Activated B cell treated with CpG ODN at 0.5 μM for 24 hours (primary cell): Measurements from ENCODE around the gene ACOT9. TPM values are rescaled to one million over a fixed set of nuclear protein-coding genes. Genes with fewer than 3 reads are reported as not detected.

Experiments
- ATAC-seq: fragments of 200-7000 bp; cut with Tn5 transposase; one replicate; pipeline ENCODE4 v1.10.0; 2021; ENCODE audit warnings: low read depth, mild to moderate bottlenecking, moderate library complexity
- CTCF ChIA-PET: fragments of 350-600 bp; sonication (Branson Sonifier 250); formaldehyde crosslinking; loops from one replicate; lab custom pipeline; 2021; ENCODE audit warnings: antibody characterized with exemption; lab: Charles Lee
- POLR2A ChIA-PET: fragments of 350-600 bp; sonication (Branson Sonifier 250); formaldehyde crosslinking; loops from one replicate; lab custom pipeline; 2021; ENCODE audit warnings: antibody characterized with exemption; lab: Charles Lee
- DNase-seq: peaks from one replicate; pipeline ENCODE4 v3.0.0; 2022
- H3K27ac Mint-ChIP-seq: one replicate; pipeline ENCODE4 v1.8.0; 2020; ENCODE audit warnings: mixed read lengths
- H3K27me3 Mint-ChIP-seq: one replicate; pipeline ENCODE4 v1.8.0; 2021; ENCODE audit warnings: mixed read lengths
- H3K36me3 Mint-ChIP-seq: one replicate; pipeline ENCODE4 v1.8.0; 2021; ENCODE audit warnings: low read depth, mixed read lengths
- H3K4me1 Mint-ChIP-seq: one replicate; pipeline ENCODE4 v1.8.0; 2021; ENCODE audit warnings: mixed read lengths
- H3K4me3 Mint-ChIP-seq: one replicate; pipeline ENCODE4 v1.8.0; 2020; ENCODE audit warnings: mild to moderate bottlenecking, mixed read lengths
- H3K9me3 Mint-ChIP-seq: one replicate; pipeline ENCODE4 v1.8.0; 2020; ENCODE audit warnings: mixed read lengths
- CTCF ChIP-seq: fragments of 200-600 bp; IDR thresholded peaks from one replicate; pipeline ENCODE4 v1.8.0; 2022; ENCODE audit warnings: antibody characterized with exemption, mild to moderate bottlenecking
- intact Hi-C: fragments of 100-400 bp; cut with micrococcal nuclease; formaldehyde crosslinking; loops from one replicate; pipeline ENCODE4 v1.15.1; 2024
- total RNA-seq: library from RNA; stranded (reverse); gene quantifications from 2 replicates; pipeline ENCODE4 v1.2.3, GENCODE V29; 2022

ACOT9 gene
- total RNA-seq, 1 donor from 2014 or later = 49.4 TPM

- POLR2A ChIA-PET = no interaction called here
Measured at GRCh38 chrX:23736030-23736429, 7.0 kb downstream of the ACOT9 start.

GRCh38 chrX:23732704-23733103 lies 10.4 kb downstream of the ACOT9 start:
- Mint-ChIP-seq H3K4me1 (peaks cover 18% of the 10 kb centered on the region), H3K4me3 (peak overlapping the region; percentile 37), H3K27ac (peak overlapping the region; percentile 80), H3K36me3 (peaks cover 38% of the 10 kb centered on the region), H3K9me3 (no peaks in the 10 kb centered on the region), H3K27me3 (no peaks in the 10 kb centered on the region)
- ChIA-PET CTCF (no interaction called here), POLR2A (interaction anchor here (2.0 kb wide), 1 partner anchor 10 kb away, joined by 9 read pairs; the partner anchor contains the start of gene ACOT9)
- TF ChIP-seq CTCF = no peak
- ATAC-seq (peak; percentile 77), DNase-seq (no peak)
- intact Hi-C loops = loop anchor here (1.0 to 2.0 kb wide), 3 partner anchors 11 to 322 kb away; partner anchors contain the start of genes ACOT9, EIF2S3 and SAT1

More at GRCh38 chrX:23736030-23736429, 7.0 kb downstream of the ACOT9 start:
- ATAC-seq (no peak), DNase-seq (no peak)
- CTCF ChIA-PET = no interaction called here
- Mint-ChIP-seq H3K36me3 (peaks cover 18% of the 10 kb centered on the region), H3K4me1 (peaks cover 22% of the 10 kb centered on the region), H3K9me3 (no peaks in the 10 kb centered on the region), H3K27ac (no peak overlapping the region), H3K27me3 (no peaks in the 10 kb centered on the region), H3K4me3 (no peak overlapping the region)
- no peak for TF ChIP-seq CTCF
- intact Hi-C loops = no loop called here

DNA sequence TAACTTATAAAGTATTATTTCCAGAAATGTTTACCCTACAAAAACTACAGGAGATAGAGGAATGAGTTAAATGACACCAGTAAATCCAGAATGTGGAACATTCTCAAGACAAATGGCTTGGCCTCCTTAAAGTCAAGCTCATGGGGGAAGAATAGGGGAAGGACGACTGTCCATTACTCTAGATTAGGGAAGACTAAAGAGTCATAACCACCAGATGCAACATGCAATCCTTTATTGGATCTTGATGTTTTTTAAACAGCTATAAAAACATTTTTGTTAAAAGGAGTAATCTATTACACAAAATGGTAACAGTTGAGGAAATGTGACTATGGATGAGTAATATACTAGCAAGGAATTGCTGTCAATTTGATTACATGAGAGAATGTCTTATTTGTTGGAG lies 11.1 kb downstream of the ACOT9 start:
- Mint-ChIP-seq H3K36me3 (peaks cover 40% of the 10 kb centered on the region), H3K27me3 (no peaks in the 10 kb centered on the region), H3K9me3 (no peaks in the 10 kb centered on the region), H3K27ac (peak overlapping the region; percentile 70), H3K4me3 (no peak overlapping the region), H3K4me1 (peaks cover 21% of the 10 kb centered on the region)
- no peak for TF ChIP-seq CTCF
- CTCF ChIA-PET = interaction anchor here (1.1 kb wide), 1 partner anchor 170 kb away, joined by 5 read pairs; no protein-coding TSS in a partner anchor
- intact Hi-C loops = loop anchor here (1.0 to 2.0 kb wide), 3 partner anchors 11 to 323 kb away; partner anchors contain the start of genes ACOT9, EIF2S3 and SAT1
- no peak for ATAC-seq
- DNase-seq = no peak
- POLR2A ChIA-PET = interaction anchor here (0.6 kb wide), 1 partner anchor 323 kb away, joined by 5 read pairs; the partner anchor contains the start of gene EIF2S3

GRCh38 chrX:23729214-23729613 lies 13.9 kb downstream of the ACOT9 start:
- POLR2A ChIA-PET = interaction anchor here (0.7 kb wide), 1 partner anchor 224 kb away, joined by 9 read pairs; no protein-coding TSS in a partner anchor
- peaks cover 26% of the 10 kb centered on the region for H3K4me1 Mint-ChIP-seq
- H3K27ac Mint-ChIP-seq = no peak overlapping the region
- no peak overlapping the region for H3K4me3 Mint-ChIP-seq
- ATAC-seq (no peak), DNase-seq (no peak)
- intact Hi-C loops = no loop called here
- CTCF ChIA-PET = no interaction called here
- TF ChIP-seq CTCF = no peak
- no peaks in the 10 kb centered on the region for H3K27me3 Mint-ChIP-seq
- no peaks in the 10 kb centered on the region for H3K9me3 Mint-ChIP-seq
- H3K36me3 Mint-ChIP-seq = peaks cover 47% of the 10 kb centered on the region

- no peak for TF ChIP-seq CTCF
- no peak for DNase-seq
- H3K27ac Mint-ChIP-seq = no peak overlapping the region
- intact Hi-C loops = no loop called here
- no peak for ATAC-seq
- ChIA-PET POLR2A (interaction anchor here (0.6 to 1.7 kb wide), 2 partner anchors 54 to 57 kb away, joined by 6 read pairs; no protein-coding TSS in a partner anchor), CTCF (interaction anchor here (2.2 kb wide), 1 partner anchor 175 kb away, joined by 8 read pairs; no protein-coding TSS in a partner anchor)
- peaks cover 55% of the 10 kb centered on the region for H3K36me3 Mint-ChIP-seq
- no peaks in the 10 kb centered on the region for H3K27me3 Mint-ChIP-seq
- H3K4me1 Mint-ChIP-seq = peaks cover 14% of the 10 kb centered on the region
- no peaks in the 10 kb centered on the region for H3K9me3 Mint-ChIP-seq
- no peak overlapping the region for H3K4me3 Mint-ChIP-seq
Measured at GRCh38 chrX:23727206-23727605, 15.9 kb downstream of the ACOT9 start.
